Panc1 (cell line): ENCODE results near the gene ADAM12. TPM values are rescaled to one million over a fixed set of nuclear protein-coding genes. Genes with fewer than 3 reads are reported as not detected.

ENCODE experiments used
- ATAC-seq: fragments of 200-7000 bp; cut with Tn5 transposase; 2 replicates; pipeline ENCODE4 v1.9.1; 2020; ENCODE audit warnings: mild to moderate bottlenecking, moderate library complexity
- BruUV-seq: library from RNA; stranded (reverse); fragments of 400-500 nt; replicated peaks from 2 replicates; lab custom pipeline; 2021; lab: Mats Ljungman, UMichigan
- CTCF ChIA-PET: fragments of 300-600 bp; sonication (Branson Sonifier 250); formaldehyde crosslinking; loops from one replicate; lab custom pipeline; 2022; ENCODE audit warnings: antibody characterized with exemption; lab: Charles Lee
- POLR2A ChIA-PET: fragments of 300-600 bp; sonication (Branson Sonifier 250); formaldehyde crosslinking; loops from one replicate; lab custom pipeline; 2022; ENCODE audit warnings: antibody characterized with exemption; lab: Charles Lee
- DNase-seq: peaks from one replicate; pipeline ENCODE4 v3.0.0-alpha.2; 2010; ENCODE audit warnings: low read depth, low spot score
- H3K27ac ChIP-seq: 2 replicates; pipeline ENCODE4 v1.5.1; 2011; ENCODE audit warnings: mild to moderate bottlenecking, low read length, inconsistent platforms
- H3K27me3 ChIP-seq: fragments of 200-500 bp; sonication (Bioruptor generic); 2 replicates; pipeline ENCODE4 v1.6.0; 2014; ENCODE audit warnings: low read length, inconsistent platforms; ENCODE audit not compliant: control insufficient read depth, insufficient read depth
- H3K36me3 ChIP-seq: fragments of 200-500 bp; sonication (Bioruptor generic); 2 replicates; pipeline ENCODE4 v1.5.1; 2014; ENCODE audit warnings: inconsistent platforms, mild to moderate bottlenecking, low read length, moderate library complexity; ENCODE audit not compliant: control insufficient read depth, insufficient read depth
- H3K4me1 ChIP-seq: 2 replicates; pipeline ENCODE4 v1.5.1; 2011; ENCODE audit warnings: inconsistent platforms, mild to moderate bottlenecking, low read length, moderate library complexity; ENCODE audit not compliant: control insufficient read depth, insufficient read depth
- H3K4me3 ChIP-seq, 2 experiments: 2 replicates each; pipeline ENCODE4 v1.5.1; 2011 to 2012; ENCODE audit warnings: low read depth in 2 of 2, low read length in 2 of 2, mild to moderate bottlenecking in 2 of 2, inconsistent platforms in 1 of 2, moderate library complexity in 1 of 2
- H3K9me3 ChIP-seq: fragments of 200-500 bp; sonication (Bioruptor generic); 2 replicates; pipeline ENCODE4 v1.5.1; 2014; ENCODE audit warnings: low read depth, mild to moderate bottlenecking, inconsistent platforms, low read length, moderate library complexity; ENCODE audit not compliant: control insufficient read depth, insufficient read depth
- CTCF ChIP-seq: fragments of 450-650 bp; IDR thresholded peaks from 2 replicates; pipeline ENCODE4 v1.5.1; 2017; ENCODE audit warnings: mild to moderate bottlenecking
- POLR2AphosphoS5 ChIP-seq: IDR thresholded peaks from 2 replicates; pipeline ENCODE4 v1.6.1; 2012; ENCODE audit warnings: mild to moderate bottlenecking, low read depth, low read length, moderate library complexity
- REST ChIP-seq, 2 experiments: IDR thresholded peaks; 2 replicates each; pipeline ENCODE4 v1.6.1; 2011 to 2012; ENCODE audit warnings: low read depth in 2 of 2, control low read depth in 1 of 2, low read length in 1 of 2, mild to moderate bottlenecking in 1 of 2, moderate library complexity in 1 of 2; ENCODE audit not compliant: insufficient read depth in 1 of 2
- SIN3A ChIP-seq: IDR thresholded peaks from 2 replicates; pipeline ENCODE4 v1.6.1; 2012; ENCODE audit warnings: low read depth, mild to moderate bottlenecking, low read length, moderate library complexity, borderline replicate concordance; ENCODE audit not compliant: insufficient read depth
- TCF7L2 ChIP-seq: IDR thresholded peaks from 2 replicates; pipeline ENCODE4 v1.6.1; 2011; ENCODE audit warnings: mild to moderate bottlenecking, low read depth, low read length, inconsistent platforms
- in situ Hi-C: cut with HindIII; loops from 2 replicates; pipeline ENCODE4 v1.10.0; 2016; ENCODE audit warnings: low sequenced_read_pairs, low pct_unique_long_range_greater_than_20kb
- intact Hi-C: fragments of 100-400 bp; cut with micrococcal nuclease; formaldehyde crosslinking; loops from one replicate; pipeline ENCODE4 v1.10.0; 2022; ENCODE audit not compliant: unreplicated experiment
- total RNA-seq: library from RNA; stranded (reverse); gene quantifications from one replicate; pipeline ENCODE4 v1.2.1, GENCODE V29; 2021; ENCODE audit not compliant: unreplicated experiment

Gene ADAM12
- total RNA-seq, 1 experiment from 2014 or later, result 0.10 TPM

- ChIA-PET CTCF (no interaction called here), POLR2A (no interaction called here)
- no TSS peak for BruUV-seq
- intact Hi-C loops, result no loop called here
- Histone ChIP-seq H3K36me3 (no peaks in the 10 kb centered on the region), H3K4me1 (no peaks in the 10 kb centered on the region), H3K27ac (no peak overlapping the region), H3K27me3 (no peaks in the 10 kb centered on the region), H3K9me3 (no peaks in the 10 kb centered on the region), H3K4me3 (no peak overlapping the region)
- in situ Hi-C loops, result no loop called here
- ATAC-seq, result no peak
- TF ChIP-seq REST (IDR thresholded peaks at IDR 0.05; ENCODE audit: insufficient read depth in 1 of 2, low read depth in 2 of 2, low read length in 1 of 2), result no peak
- no peak for TF ChIP-seq TCF7L2
- TF ChIP-seq CTCF, result no peak
- no peak for TF ChIP-seq POLR2AphosphoS5
- TF ChIP-seq SIN3A, result no peak
- no peak for DNase-seq
These were observed 260.7 kb downstream of the ADAM12 start for GRCh38 chr10:126127481-126128029.

- POLR2A ChIA-PET, result no interaction called here
- Histone ChIP-seq H3K4me1 (no peaks in the 10 kb centered on the region), H3K9me3 (no peaks in the 10 kb centered on the region), H3K4me3 (no peak overlapping the region), H3K36me3 (no peaks in the 10 kb centered on the region), H3K27ac (no peak overlapping the region), H3K27me3 (no peaks in the 10 kb centered on the region)
- TF ChIP-seq POLR2AphosphoS5 (no peak), TCF7L2 (no peak), SIN3A (no peak), REST (IDR thresholded peaks at IDR 0.05; ENCODE audit: insufficient read depth in 1 of 2, low read depth in 2 of 2, low read length in 1 of 2) (no peak), CTCF (no peak)
- CTCF ChIA-PET, result no interaction called here
- DNase-seq (no peak), ATAC-seq (no peak)
- BruUV-seq, result no TSS peak
- intact Hi-C loops, result no loop called here
- in situ Hi-C loops, result no loop called here
These were observed 261.4 kb downstream of the ADAM12 start for GRCh38 chr10:126126866-126127265.
